H1 (cell line): ENCODE data around the gene H6PD. TPM values are rescaled to one million over a fixed set of nuclear protein-coding genes. Genes with fewer than 3 reads are reported as not detected.

ENCODE experiments used
- CTCF ChIA-PET: fragments of 300-600 bp; sonication (Branson Sonifier 250); formaldehyde crosslinking; loops from one replicate; lab custom pipeline; 2021; ENCODE audit not compliant: partially characterized antibody; lab: Charles Lee
- POLR2A ChIA-PET: fragments of 300-600 bp; sonication (Branson Sonifier 250); formaldehyde crosslinking; loops from one replicate; lab custom pipeline; 2021; ENCODE audit warnings: inconsistent platforms; ENCODE audit not compliant: partially characterized antibody; lab: Charles Lee
- DNase-seq, 2 experiments: peaks; one replicate each; pipeline versions ENCODE4 v3.0.0 to v3.0.0-alpha.2; 2010 to 2022; ENCODE audit warnings: low spot score in 2 of 2, low read depth in 1 of 2, mixed read lengths in 1 of 2
- FAIRE-seq: peaks from 2 replicates; lab custom pipeline; 2011; peaks lifted over from hg19 to GRCh38; lab: Jason Lieb, UNC
- H2AFZ ChIP-seq: 2 replicates; pipeline ENCODE4 v1.8.1; 2012; ENCODE audit warnings: low read length, inconsistent platforms
- H2AK5ac ChIP-seq: 2 replicates; pipeline ENCODE4 v1.6.1; 2013; ENCODE audit warnings: low read depth, low read length
- H2BK120ac ChIP-seq: replicated peaks from 2 replicates; pipeline ENCODE3; 2013; ENCODE audit warnings: low read depth, low read length, inconsistent platforms
- H2BK12ac ChIP-seq: 2 replicates; pipeline ENCODE4 v1.6.1; 2013; ENCODE audit warnings: low read depth, low read length
- H2BK15ac ChIP-seq: 2 replicates; pipeline ENCODE4 v1.6.1; 2013; ENCODE audit warnings: low read length
- H2BK20ac ChIP-seq: 2 replicates; pipeline ENCODE4 v1.6.1; 2013; ENCODE audit warnings: low read length
- H2BK5ac ChIP-seq: 2 replicates; pipeline ENCODE4 v1.6.1; 2013; ENCODE audit warnings: low read depth, low read length
- H3K14ac ChIP-seq: 2 replicates; pipeline ENCODE4 v1.6.1; 2013; ENCODE audit warnings: inconsistent platforms; ENCODE audit not compliant: insufficient read length
- H3K18ac ChIP-seq: 2 replicates; pipeline ENCODE4 v1.6.1; 2013; ENCODE audit warnings: low read length; ENCODE audit errors: extremely low read depth
- H3K23ac ChIP-seq: 2 replicates; pipeline ENCODE4 v1.6.1; 2013; ENCODE audit warnings: inconsistent platforms; ENCODE audit not compliant: insufficient read length
- H3K23me2 ChIP-seq: 2 replicates; pipeline ENCODE4 v1.6.1; 2013; ENCODE audit warnings: low read depth, low read length
- H3K27ac ChIP-seq: 2 replicates; pipeline ENCODE4 v1.6.1; 2011; ENCODE audit warnings: low read depth, low read length, inconsistent platforms
- H3K27me3 ChIP-seq, 4 experiments: replicated peaks in 1 of 4; 1 replicate in 1 of 4; 2 replicates in 3 of 4; pipeline versions ENCODE4 v1.6.1 to v1.8.1; 2011 to 2013; ENCODE audit warnings: low read length in 3 of 4, mild to moderate bottlenecking in 3 of 4, inconsistent platforms in 2 of 4, mixed read lengths in 2 of 4, moderate library complexity in 1 of 4; ENCODE audit not compliant: control insufficient read depth in 3 of 4, insufficient read depth in 3 of 4; ENCODE audit errors: extremely low read depth in 1 of 4
- H3K36me3 ChIP-seq, 4 experiments: 2 replicates each; pipeline versions ENCODE4 v1.6.1 to v1.8.1; 2011 to 2013; ENCODE audit warnings: mild to moderate bottlenecking in 4 of 4, low read length in 3 of 4, moderate library complexity in 2 of 4, control low read depth in 1 of 4, inconsistent platforms in 1 of 4; ENCODE audit not compliant: insufficient read depth in 4 of 4, control insufficient read depth in 2 of 4
- H3K4ac ChIP-seq: replicated peaks from 2 replicates; pipeline ENCODE3; 2013; ENCODE audit warnings: low read length, low read depth, mixed read lengths, inconsistent platforms; ENCODE audit not compliant: insufficient read length
- H3K4me1 ChIP-seq, 4 experiments: replicated peaks in 1 of 4; 1 replicate in 1 of 4; 2 replicates in 3 of 4; pipeline versions ENCODE4 v1.6.1 to v1.8.1; 2011 to 2013; ENCODE audit warnings: low read length in 3 of 4, inconsistent platforms in 2 of 4, mixed read lengths in 1 of 4; ENCODE audit not compliant: insufficient read depth in 4 of 4, control insufficient read depth in 3 of 4
- H3K4me2 ChIP-seq, 2 experiments: 2 replicates each; pipeline versions ENCODE4 v1.6.1 to v1.8.1; 2011 to 2013; ENCODE audit warnings: low read depth in 2 of 2, low read length in 2 of 2, control low read depth in 1 of 2, inconsistent platforms in 1 of 2, mild to moderate bottlenecking in 1 of 2; ENCODE audit not compliant: insufficient read depth in 1 of 2
- H3K4me3 ChIP-seq, 4 experiments: fragments of 200-600, 300-600 bp in 1 of 4; sonication (generic), shearing (Covaris generic), sonication (Bioruptor Twin) in 1 of 4; 2 replicates each; pipeline versions ENCODE4 v1.5.1 to v1.8.1; 2011 to 2016; ENCODE audit warnings: low read length in 4 of 4, low read depth in 3 of 4, control low read depth in 2 of 4, inconsistent platforms in 2 of 4, mild to moderate bottlenecking in 2 of 4, mixed read lengths in 1 of 4, moderate library complexity in 1 of 4; ENCODE audit not compliant: insufficient read depth in 2 of 4; ENCODE audit errors: extremely low read depth in 1 of 4
- H3K56ac ChIP-seq: replicated peaks from 2 replicates; pipeline ENCODE3; 2013; ENCODE audit warnings: low read depth, mild to moderate bottlenecking, mixed read lengths, low read length, inconsistent platforms; ENCODE audit not compliant: insufficient read length
- H3K79me1 ChIP-seq: 2 replicates; pipeline ENCODE4 v1.6.1; 2013; ENCODE audit warnings: low read depth, low read length, control low read depth
- H3K79me2 ChIP-seq, 2 experiments: 2 replicates each; pipeline versions ENCODE4 v1.6.1 to v1.8.1; 2012 to 2013; ENCODE audit warnings: low read length in 2 of 2, mild to moderate bottlenecking in 2 of 2, inconsistent platforms in 1 of 2; ENCODE audit not compliant: insufficient read depth in 2 of 2, control insufficient read depth in 1 of 2
- H3K9ac ChIP-seq, 4 experiments: replicated peaks in 1 of 4; 1 replicate in 1 of 4; 2 replicates in 3 of 4; pipeline versions ENCODE4 v1.6.1 to v1.8.1; 2011 to 2013; ENCODE audit warnings: low read depth in 3 of 4, low read length in 3 of 4, control low read depth in 2 of 4, mild to moderate bottlenecking in 2 of 4, moderate library complexity in 2 of 4, inconsistent platforms in 1 of 4; ENCODE audit errors: extremely low read depth in 1 of 4
- H3K9me3 ChIP-seq, 2 experiments: 2 replicates each; pipeline versions ENCODE4 v1.6.1 to v1.8.1; 2012 to 2013; ENCODE audit warnings: mild to moderate bottlenecking in 2 of 2, moderate library complexity in 2 of 2, control low read depth in 1 of 2, inconsistent platforms in 1 of 2, low read depth in 1 of 2, low read length in 1 of 2, mixed read lengths in 1 of 2; ENCODE audit not compliant: insufficient read depth in 2 of 2
- H4K20me1 ChIP-seq, 2 experiments: replicated peaks in 1 of 2; 2 replicates each; pipeline versions ENCODE3 to v1.8.1; 2011 to 2013; ENCODE audit warnings: inconsistent platforms in 2 of 2, low read length in 2 of 2, mild to moderate bottlenecking in 1 of 2; ENCODE audit not compliant: insufficient read depth in 2 of 2, control insufficient read depth in 1 of 2
- H4K5ac ChIP-seq: 2 replicates; pipeline ENCODE4 v1.6.1; 2013; ENCODE audit warnings: low read length, low read depth, mixed read lengths, inconsistent platforms; ENCODE audit not compliant: insufficient read length
- H4K8ac ChIP-seq: 2 replicates; pipeline ENCODE4 v1.8.0; 2013; ENCODE audit warnings: mild to moderate bottlenecking, moderate library complexity, low read length, inconsistent platforms; ENCODE audit not compliant: insufficient read depth; ENCODE audit errors: extremely low read depth
- H4K91ac ChIP-seq: replicated peaks from 2 replicates; pipeline ENCODE3; 2013; ENCODE audit warnings: low read length, mixed read lengths, inconsistent platforms; ENCODE audit not compliant: insufficient read length
- ATF3 ChIP-seq: IDR thresholded peaks from 2 replicates; pipeline ENCODE4 v1.6.1; 2011; ENCODE audit warnings: low read depth, mild to moderate bottlenecking, low read length; ENCODE audit not compliant: insufficient read depth
- BACH1 ChIP-seq: IDR thresholded peaks from 2 replicates; pipeline ENCODE4 v1.6.1; 2012; ENCODE audit warnings: low read length, improper control_type of control experiment
- CBX8 ChIP-seq: fragments of 300-800, 300-1000 bp; sonication (generic); IDR thresholded peaks from 2 replicates; pipeline ENCODE4 v1.7.1; 2016; ENCODE audit warnings: low read depth, low read length, borderline replicate concordance
- EGR1 ChIP-seq: IDR thresholded peaks from 2 replicates; pipeline ENCODE4 v1.6.1; 2011; ENCODE audit warnings: low read depth, low read length, borderline replicate concordance
- EP300 ChIP-seq, 2 experiments: IDR thresholded peaks; 1 replicate in 1 of 2; 2 replicates in 1 of 2; pipeline ENCODE4 v1.6.1; 2011 to 2012; ENCODE audit warnings: low read depth in 2 of 2, low read length in 2 of 2, mild to moderate bottlenecking in 2 of 2, borderline replicate concordance in 1 of 2, inconsistent platforms in 1 of 2, moderate library complexity in 1 of 2
- HDAC6 ChIP-seq: IDR thresholded peaks from one replicate; pipeline ENCODE4 v1.7.1; 2012; ENCODE audit warnings: low read depth, mild to moderate bottlenecking, inconsistent platforms, low read length, moderate library complexity
- MAX ChIP-seq: IDR thresholded peaks from 2 replicates; pipeline ENCODE4 v1.6.1; 2012; ENCODE audit warnings: inconsistent platforms
- NRF1 ChIP-seq: IDR thresholded peaks from 2 replicates; pipeline ENCODE4 v1.6.1; 2011; ENCODE audit warnings: mild to moderate bottlenecking, low read depth, low read length, improper control_type of control experiment
- POLR2A ChIP-seq, 2 experiments: IDR thresholded peaks; 1 replicate in 1 of 2; 2 replicates in 1 of 2; pipeline ENCODE4 v1.6.1; 2011; ENCODE audit warnings: low read depth in 2 of 2, low read length in 2 of 2, mild to moderate bottlenecking in 2 of 2; ENCODE audit errors: control extremely low read depth in 1 of 2
- RAD21 ChIP-seq, 2 experiments: IDR thresholded peaks in 1 of 2; conservative IDR thresholded peaks in 1 of 2; 2 replicates each; pipeline ENCODE4 v1.6.1; 2011; ENCODE audit warnings: low read depth in 2 of 2, low read length in 2 of 2, improper control_type of control experiment in 1 of 2, inconsistent platforms in 1 of 2, mild to moderate bottlenecking in 1 of 2, moderate library complexity in 1 of 2
- RXRA ChIP-seq: IDR thresholded peaks from 2 replicates; pipeline ENCODE4 v1.6.1; 2011; ENCODE audit warnings: low read depth, mild to moderate bottlenecking, low read length, moderate library complexity; ENCODE audit not compliant: insufficient read depth
- SRF ChIP-seq: IDR thresholded peaks from 2 replicates; pipeline ENCODE4 v1.6.1; 2011; ENCODE audit warnings: mild to moderate bottlenecking, low read depth, low read length, moderate library complexity
- TAF1 ChIP-seq: IDR thresholded peaks from 2 replicates; pipeline ENCODE4 v1.6.1; 2011; ENCODE audit warnings: mild to moderate bottlenecking, low read depth, low read length
- TBP ChIP-seq: IDR thresholded peaks from 2 replicates; pipeline ENCODE4 v1.6.1; 2011; ENCODE audit warnings: low read depth, low read length, improper control_type of control experiment
- WGBS, 2 experiments: shearing (Covaris generic) in 1 of 2; methylation state at CpG; one replicate each; pipeline versions ENCODE4 v1.1.6 to v1.1.7; 2013 to 2015; ENCODE audit warnings: low lambda C conversion rate in 2 of 2, mixed read lengths in 2 of 2, inconsistent platforms in 1 of 2, low coverage in 1 of 2, missing lambda C conversion rate in 1 of 2; ENCODE audit not compliant: insufficient replicate concordance in 2 of 2, insufficient coverage in 1 of 2, insufficient read length in 1 of 2; ENCODE audit errors: extremely low coverage in 1 of 2, missing lambda C conversion rate in 1 of 2; 5-methylcytosine and 5-hydroxymethylcytosine counted together
- polyA plus RNA-seq, 7 experiments: library from polyadenylated mRNA; depleted of rRNA in 3 of 7; stranded (reverse) in 5 of 7; unstranded in 2 of 7; fragments of >200 nt in 5 of 7; fragments of 200-250 nt in 2 of 7; gene quantifications; 1 replicate in 5 of 7; 2 replicates in 1 of 7; 4 replicates in 1 of 7; pipeline versions ENCODE4 v1.2.1 to v1.2.3, GENCODE V29; 2011 to 2013; ENCODE audit warnings: missing spikeins in 2 of 7, mixed read lengths in 2 of 7
- total RNA-seq: library from RNA; stranded (reverse); fragmentation: NEBNext Ultra II Directional; extraction: Animal tissue kit (Norgen Biotek cat#: 25700); gene quantifications from 2 replicates; pipeline ENCODE4 v1.2.1, GENCODE V29; 2021

Gene H6PD
- total and polyA plus RNA-seq, 2 of the 8 experiments (the other 6 are each of a cell fraction or from before 2014, with no cell fraction given): 3.6 to 3.8 TPM

- POLR2A ChIA-PET: interaction anchor here (0.6 kb wide), 1 partner anchor 165 kb away, joined by 3 read pairs; no protein-coding TSS in a partner anchor
- no peaks in the 10 kb centered on the region for H3K27me3 ChIP-seq
- whole genome bisulfite sequencing, 2 experiments: 89% methylated on average over 8 of the region's 8 CpGs; no CpG with 5 or more reads in 1 of the 2 experiments
- H4K20me1 ChIP-seq: peaks cover 0 to 2% of the 10 kb centered on the region in 2 experiments
- H2BK15ac ChIP-seq: no peak overlapping the region
- no peak overlapping the region for H4K5ac ChIP-seq
- no peak overlapping the region for H3K56ac ChIP-seq
- DNase-seq (no peak), FAIRE-seq (no peak)
- no peak overlapping the region for H3K4me2 ChIP-seq
- H2BK120ac ChIP-seq: no peak overlapping the region
- H2BK12ac ChIP-seq: no peak overlapping the region
- no peak overlapping the region for H3K4me3 ChIP-seq
- no peak overlapping the region for H3K4ac ChIP-seq
- no peak overlapping the region for H3K23ac ChIP-seq
- no peak overlapping the region for H3K27ac ChIP-seq
- no peak overlapping the region for H2BK5ac ChIP-seq
- H3K14ac ChIP-seq: no peak overlapping the region
- no peak overlapping the region for H3K9ac ChIP-seq
- no peak overlapping the region for H2BK20ac ChIP-seq
- peaks cover 0 to 12% (median 4%) of the 10 kb centered on the region in 4 experiments; a peak in 6 of 7 replicates for H3K4me1 ChIP-seq
- CTCF ChIA-PET: no interaction called here
- H3K79me1 ChIP-seq: peaks cover 3% of the 10 kb centered on the region; the same call in 1 of the 2 replicates
- H4K8ac ChIP-seq: no peak overlapping the region
- no peak overlapping the region for H4K91ac ChIP-seq
- H3K18ac ChIP-seq: no peak overlapping the region
- no peaks in the 10 kb centered on the region for H3K23me2 ChIP-seq
- no peaks in the 10 kb centered on the region for H3K79me2 ChIP-seq
- no peak overlapping the region for H2AFZ ChIP-seq
- H2AK5ac ChIP-seq: no peak overlapping the region
- no peaks in the 10 kb centered on the region for H3K9me3 ChIP-seq
- no peaks in the 10 kb centered on the region for H3K36me3 ChIP-seq
- no peak for TF ChIP-seq SRF
- no peak for TF ChIP-seq TAF1
- no peak for TF ChIP-seq EGR1
- TF ChIP-seq BACH1: no peak
- TF ChIP-seq TBP: no peak
- TF ChIP-seq MAX: no peak
- no peak for TF ChIP-seq CBX8
- TF ChIP-seq HDAC6: no peak
- no peak for TF ChIP-seq EP300 (IDR thresholded peaks at IDR 0.05; ENCODE audit: borderline replicate concordance in 1 of 2, low read depth in 2 of 2, low read length in 2 of 2)
- TF ChIP-seq POLR2A (IDR thresholded peaks at IDR 0.05; ENCODE audit: control extremely low read depth in 1 of 2, low read depth in 2 of 2, low read length in 2 of 2): no peak
- TF ChIP-seq RAD21 (IDR thresholded peaks at IDR 0.05 in 1 of 2, conservative IDR thresholded peaks at IDR 0.05 in 1 of 2; ENCODE audit: low read depth in 2 of 2, low read length in 2 of 2): no peak
- TF ChIP-seq NRF1: no peak
- TF ChIP-seq ATF3: no peak
- TF ChIP-seq RXRA: no peak
Measured at GRCh38 chr1:9314111-9314510, 79.5 kb downstream of the H6PD start.
